SIG-M5 treated with dmso at 0.1 percent for 504 hours (cell line): ENCODE results near the gene SCUBE2.

Source experiments
- DNase-seq: peaks from one replicate; lab custom pipeline; 2025; ENCODE audit not compliant: unreplicated experiment; lab: John Stamatoyannopoulos, UW

SCUBE2 gene

DNA sequence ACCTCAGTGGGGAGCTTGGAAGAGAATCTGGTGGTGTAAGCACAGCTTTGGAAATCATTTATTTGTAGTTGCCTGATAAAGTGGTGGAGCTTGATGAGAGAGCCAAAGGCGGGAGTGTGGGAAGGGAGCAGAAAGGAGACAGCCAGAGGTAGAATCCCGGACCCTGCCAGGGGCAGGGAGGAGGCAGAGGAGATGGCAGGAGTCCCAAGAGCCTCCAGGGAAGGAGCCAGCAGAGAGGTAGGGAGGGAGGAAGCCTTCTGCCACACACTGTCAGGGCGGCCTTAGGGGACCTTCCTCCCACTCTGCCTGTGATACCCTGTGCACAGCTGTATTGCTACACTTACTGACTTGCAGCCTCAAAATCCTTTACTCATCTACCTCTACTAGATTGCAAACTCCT is 15.4 kb downstream of the SCUBE2 start:
- no peak for DNase-seq

DNA sequence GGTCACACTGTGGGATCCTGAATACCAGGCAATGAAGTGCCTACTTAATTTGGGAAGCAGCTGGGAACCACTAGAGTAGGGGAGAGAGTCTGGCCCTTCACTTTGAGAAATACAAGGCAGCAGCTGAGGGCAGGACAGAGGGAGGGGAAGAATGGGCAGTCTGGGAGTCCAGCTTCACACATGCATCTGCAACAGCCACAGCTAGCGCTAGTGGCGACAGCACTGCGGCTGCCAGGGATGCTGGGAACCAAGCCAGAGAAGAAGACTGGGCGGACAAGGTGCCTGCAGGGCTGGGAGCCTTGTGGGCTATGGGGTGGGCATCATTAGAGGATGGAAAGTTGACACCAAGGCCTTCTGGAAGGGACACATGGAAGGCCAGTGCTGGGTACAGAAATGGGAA is 15.8 kb downstream of the SCUBE2 start:
- no peak for DNase-seq

DNA sequence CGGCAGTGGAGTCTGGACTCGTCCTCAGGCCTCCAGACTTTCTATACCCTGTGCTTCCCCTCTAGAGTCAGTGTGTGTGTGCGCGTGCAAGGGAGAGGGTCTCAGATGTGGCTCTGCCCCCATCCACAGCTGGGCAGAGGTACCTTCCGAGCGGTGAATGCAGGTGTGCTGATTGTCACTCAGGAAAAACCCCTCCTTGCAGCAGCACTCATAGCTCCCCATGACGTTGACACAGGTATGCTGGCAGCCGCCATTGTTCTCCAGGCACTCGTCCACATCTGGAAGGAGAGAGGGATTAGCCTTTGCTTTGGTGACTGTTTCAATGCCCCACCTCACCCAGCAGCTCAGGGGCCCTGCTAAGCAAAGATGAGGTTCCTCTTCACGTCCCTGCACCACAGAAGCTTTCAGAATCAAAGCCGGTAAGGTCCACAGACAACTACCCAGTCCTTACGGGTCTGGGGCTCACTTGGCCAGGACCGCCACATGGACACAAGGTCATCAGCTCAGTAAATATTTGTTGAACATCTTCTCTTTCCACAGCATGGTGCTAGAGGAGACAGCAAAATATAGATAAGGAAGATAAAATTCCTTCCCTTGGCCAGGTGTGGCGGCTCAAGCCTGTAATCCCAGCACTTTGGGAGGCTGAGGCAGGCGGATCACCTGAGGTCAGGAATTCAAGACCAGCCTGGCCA is 16.9 kb downstream of the SCUBE2 start:
- no peak for DNase-seq

GRCh38 chr11:9073466-9074225 is 17.8 kb downstream of the SCUBE2 start:
- no peak for DNase-seq

DNA sequence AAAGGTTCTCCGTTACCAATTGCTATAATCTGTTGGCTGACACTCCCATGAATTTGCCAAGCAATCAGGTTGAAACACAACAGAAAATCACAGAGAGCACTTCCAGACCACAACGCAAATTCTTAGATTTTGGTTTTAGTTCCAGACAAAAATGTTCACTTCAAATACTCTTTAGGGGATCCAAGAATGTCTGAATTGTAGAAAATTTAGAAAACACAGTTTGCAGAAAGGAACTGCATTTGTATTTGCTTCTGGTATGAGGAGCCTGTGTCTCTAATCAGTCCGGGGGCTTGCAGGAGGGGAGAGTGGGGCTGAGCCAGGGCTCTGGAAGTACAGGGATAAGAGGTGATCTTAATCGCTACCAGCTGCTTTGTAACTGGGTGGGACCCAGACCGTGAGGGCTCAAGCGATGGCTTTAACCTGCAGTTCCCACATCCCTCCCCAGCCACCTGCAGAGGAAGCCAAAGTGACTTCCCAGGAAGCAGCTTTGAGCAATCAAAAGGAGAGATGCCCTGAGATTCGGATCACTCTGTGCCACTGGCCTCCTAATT is 18.7 kb downstream of the SCUBE2 start:
- no peak for DNase-seq

DNA sequence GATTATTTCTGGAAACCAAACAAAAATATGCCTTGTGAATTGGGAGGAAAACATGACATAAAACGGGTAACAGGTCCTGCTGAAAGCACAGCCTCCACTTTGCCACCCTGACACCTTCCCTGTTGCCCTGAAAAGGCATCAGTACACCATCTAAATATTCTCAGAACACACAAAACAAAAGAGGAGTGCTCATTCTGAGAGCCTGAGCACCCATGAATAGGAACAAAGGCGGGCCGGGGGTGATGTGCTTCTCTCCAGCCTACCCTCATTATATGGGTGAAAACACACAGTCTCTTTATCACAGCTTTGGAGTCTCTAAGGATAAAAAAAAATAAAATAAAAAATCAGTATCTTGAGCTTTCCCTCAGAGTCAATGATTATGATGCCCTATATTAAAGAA is 19.7 kb downstream of the SCUBE2 start:
- no peak for DNase-seq

GRCh38 chr11:9070749-9071491 is 20.5 kb downstream of the SCUBE2 start:
- no peak for DNase-seq

DNA sequence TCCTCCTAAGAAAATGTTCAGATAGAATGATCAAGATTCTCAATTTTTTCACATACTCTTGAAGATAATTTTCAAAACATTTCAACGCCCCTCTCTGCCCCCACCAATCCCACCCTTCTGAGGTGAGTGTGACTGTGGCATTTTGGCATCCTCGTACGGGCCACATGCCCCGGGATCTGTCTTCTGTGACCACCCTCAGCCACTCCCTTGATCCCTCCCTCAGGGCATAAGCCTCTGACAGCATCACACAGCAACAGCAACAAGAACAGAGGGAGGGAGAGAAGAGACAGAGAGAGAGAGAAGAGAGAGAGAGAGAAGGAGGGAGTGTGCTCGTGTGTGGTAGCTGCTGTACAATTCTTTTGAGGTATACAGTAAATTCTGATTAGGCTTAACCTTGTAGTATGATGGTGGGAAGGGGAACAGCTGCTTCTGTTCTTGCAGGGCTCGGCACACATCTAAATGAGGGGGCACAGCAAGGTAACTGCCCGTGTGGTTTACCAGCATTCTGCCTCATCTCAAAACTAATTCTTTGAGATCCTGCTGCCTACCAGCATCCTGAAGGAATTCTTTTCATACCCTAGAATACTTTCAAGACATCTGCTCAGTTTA is 21.4 kb downstream of the SCUBE2 start:
- no peak for DNase-seq

- no peak for DNase-seq
Observed at GRCh38 chr11:9069256-9069655, 22.1 kb downstream of the SCUBE2 start.

DNA sequence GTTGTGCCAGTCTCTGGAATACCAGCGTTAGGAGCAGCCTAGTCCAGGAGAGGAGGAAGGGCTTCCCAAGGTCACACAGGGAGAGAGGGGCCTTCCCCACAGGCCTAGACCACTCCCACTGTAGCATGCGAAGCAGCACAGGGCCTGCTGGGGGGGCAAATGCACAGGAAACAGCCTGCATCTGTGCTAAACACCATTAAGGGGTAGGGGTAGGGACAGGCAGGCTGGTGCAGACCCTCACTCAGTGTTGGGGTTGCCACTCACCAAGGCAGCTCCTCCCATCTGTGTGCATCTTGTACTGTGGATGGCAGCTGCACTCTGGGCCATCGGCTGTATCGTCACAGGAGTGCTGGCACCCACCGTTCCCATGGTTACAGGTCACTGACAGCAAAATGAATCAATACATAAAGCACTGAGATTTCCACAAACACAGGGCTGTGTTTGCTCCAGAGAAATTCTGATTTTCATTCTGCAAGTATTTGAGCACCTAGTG is 24.9 kb downstream of the SCUBE2 start:
- no peak for DNase-seq

GRCh38 chr11:9065607-9066432 is 25.6 kb downstream of the SCUBE2 start:
- DNase-seq, result no peak

- no peak for DNase-seq
Observed at GRCh38 chr11:9061807-9062206, 29.6 kb downstream of the SCUBE2 start.

DNA sequence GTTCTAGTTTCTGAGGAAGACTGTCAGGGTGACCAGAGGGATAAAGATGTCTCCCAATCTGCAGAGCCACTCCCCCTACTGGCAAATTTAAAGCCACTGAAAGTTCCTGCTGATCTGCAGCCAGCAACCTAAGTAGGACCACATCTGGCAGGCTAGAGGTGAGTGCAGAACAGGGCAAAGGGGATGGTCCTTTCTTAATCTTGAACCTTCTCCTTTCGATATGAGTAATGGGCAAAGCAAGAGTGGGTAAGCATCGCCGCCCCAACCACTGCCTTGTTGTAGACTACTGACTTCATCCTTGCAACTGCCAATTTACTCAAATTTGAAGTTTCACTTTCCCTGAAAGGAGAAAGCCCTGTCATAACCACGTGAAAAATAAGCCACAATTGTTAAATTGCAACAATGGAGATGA is 30.7 kb downstream of the SCUBE2 start:
- peak; percentile 93 for DNase-seq

- no peak for DNase-seq
Observed at GRCh38 chr11:9059406-9059805, 32.0 kb downstream of the SCUBE2 start.

GRCh38 chr11:9057888-9058287 is 33.5 kb downstream of the SCUBE2 start:
- no peak for DNase-seq

- DNase-seq, result no peak
Observed at GRCh38 chr11:9057007-9057406, 34.4 kb downstream of the SCUBE2 start.

GRCh38 chr11:9056467-9056866 is 34.9 kb downstream of the SCUBE2 start:
- DNase-seq, result no peak

DNA sequence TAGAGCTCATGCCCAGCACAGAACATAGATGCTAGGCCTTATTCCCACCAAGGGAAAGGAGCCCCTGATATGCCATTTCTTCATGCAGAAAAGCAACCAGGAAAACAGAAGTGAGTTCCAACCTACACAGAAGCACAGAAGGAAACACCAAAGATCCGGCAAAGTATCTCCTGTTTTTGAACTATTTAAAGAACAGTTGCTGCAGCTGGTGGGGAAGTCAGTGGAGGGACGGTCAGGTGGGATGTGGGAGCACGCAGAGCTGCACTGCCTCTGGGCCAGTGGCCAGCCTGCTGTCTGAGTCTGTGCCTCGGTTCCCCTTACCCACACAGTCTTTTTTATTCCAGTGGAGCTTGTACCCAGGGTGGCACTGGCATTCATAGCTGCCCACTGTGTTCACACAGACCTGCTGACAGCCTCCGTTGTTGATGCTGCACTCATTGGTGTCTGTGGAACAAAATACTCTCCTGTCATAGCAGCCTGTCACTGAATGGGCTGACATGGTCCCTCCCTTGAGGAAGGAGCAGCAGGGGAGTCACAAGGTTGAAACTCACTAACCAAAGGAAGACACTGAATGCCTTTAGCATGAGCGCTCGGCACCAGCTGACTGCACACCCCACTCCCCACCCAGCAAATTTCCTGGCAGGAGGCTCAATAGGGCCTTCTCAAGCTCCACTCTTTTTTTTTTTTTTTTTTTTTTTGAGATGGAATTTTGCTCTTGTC is 37.9 kb downstream of the SCUBE2 start:
- DNase-seq, result no peak

DNA sequence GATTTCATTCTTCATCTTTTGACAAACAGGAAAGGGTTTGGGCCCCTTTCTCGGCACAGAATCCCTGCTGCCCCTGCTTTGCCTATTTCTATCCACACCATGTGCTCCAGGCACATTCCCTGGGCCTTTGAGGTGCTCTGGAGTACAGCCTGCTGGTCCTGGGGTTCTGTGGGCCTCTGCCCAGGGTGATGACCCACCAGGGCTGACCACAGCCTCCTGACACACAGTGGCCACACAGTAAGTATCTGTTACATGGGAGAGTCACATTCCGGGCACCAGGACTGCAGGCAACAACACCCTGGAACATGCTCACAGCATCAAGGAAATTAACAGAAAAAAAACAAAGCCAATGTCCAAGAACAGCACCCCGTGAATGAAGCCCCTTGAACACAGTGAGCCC is 39.1 kb downstream of the SCUBE2 start:
- DNase-seq, result no peak

- DNase-seq, result no peak
Observed at GRCh38 chr11:9049959-9050358, 41.4 kb downstream of the SCUBE2 start.
